NCI-H187 treated with DMSO at 0.1 percent for 48 hours (cell line): Measurements from ENCODE around the gene TP73.

Experiments used
- DNase-seq: peaks from one replicate; lab custom pipeline; 2025; lab: John Stamatoyannopoulos, UW

TP73 gene

DNA sequence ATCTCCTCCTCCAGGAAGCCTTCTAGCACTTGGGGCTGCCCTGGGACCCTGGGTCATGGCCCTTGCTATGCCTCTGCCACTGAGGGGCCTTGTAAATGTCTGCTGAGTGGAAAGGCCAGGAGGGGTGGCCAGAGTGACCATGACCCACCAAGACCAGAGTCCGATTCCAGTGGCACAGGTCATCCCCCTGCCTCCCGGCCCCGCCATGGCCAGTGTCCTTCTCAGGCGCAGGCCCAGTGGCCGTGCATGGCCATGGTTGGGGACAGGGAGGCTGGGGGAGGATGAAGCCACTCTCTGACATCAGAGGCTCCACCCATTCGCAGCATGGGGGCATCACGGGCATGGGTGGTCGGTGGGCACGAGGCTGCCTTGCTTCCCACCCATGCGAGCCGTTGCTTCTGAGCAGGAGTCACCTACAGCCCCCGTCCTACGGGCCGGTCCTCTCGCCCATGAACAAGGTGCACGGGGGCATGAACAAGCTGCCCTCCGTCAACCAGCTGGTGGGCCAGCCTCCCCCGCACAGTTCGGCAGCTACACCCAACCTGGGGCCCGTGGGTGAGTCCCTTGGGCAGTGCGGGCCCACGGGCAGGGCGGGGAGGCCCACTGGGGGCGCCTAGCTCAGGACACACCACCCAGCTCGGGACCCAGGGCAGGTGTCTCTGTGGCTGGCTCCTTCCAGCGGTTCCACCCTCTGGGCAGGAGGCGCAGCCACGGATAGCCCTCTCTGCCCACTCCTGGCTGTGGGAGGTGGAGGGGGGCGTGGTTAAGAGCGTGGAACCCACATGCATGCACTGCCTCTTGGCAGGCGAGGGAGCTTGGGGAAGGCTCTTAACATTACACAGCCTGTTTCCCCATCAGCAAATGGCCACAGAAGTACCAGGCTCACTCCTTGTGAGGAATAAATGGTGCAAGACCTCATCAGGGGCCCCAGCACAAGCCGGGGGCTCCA is 77.6 kb downstream of the TP73 start:
- no peak for DNase-seq

GRCh38 chr1:3730543-3731247 is 78.4 kb downstream of the TP73 start:
- no peak for DNase-seq

DNA sequence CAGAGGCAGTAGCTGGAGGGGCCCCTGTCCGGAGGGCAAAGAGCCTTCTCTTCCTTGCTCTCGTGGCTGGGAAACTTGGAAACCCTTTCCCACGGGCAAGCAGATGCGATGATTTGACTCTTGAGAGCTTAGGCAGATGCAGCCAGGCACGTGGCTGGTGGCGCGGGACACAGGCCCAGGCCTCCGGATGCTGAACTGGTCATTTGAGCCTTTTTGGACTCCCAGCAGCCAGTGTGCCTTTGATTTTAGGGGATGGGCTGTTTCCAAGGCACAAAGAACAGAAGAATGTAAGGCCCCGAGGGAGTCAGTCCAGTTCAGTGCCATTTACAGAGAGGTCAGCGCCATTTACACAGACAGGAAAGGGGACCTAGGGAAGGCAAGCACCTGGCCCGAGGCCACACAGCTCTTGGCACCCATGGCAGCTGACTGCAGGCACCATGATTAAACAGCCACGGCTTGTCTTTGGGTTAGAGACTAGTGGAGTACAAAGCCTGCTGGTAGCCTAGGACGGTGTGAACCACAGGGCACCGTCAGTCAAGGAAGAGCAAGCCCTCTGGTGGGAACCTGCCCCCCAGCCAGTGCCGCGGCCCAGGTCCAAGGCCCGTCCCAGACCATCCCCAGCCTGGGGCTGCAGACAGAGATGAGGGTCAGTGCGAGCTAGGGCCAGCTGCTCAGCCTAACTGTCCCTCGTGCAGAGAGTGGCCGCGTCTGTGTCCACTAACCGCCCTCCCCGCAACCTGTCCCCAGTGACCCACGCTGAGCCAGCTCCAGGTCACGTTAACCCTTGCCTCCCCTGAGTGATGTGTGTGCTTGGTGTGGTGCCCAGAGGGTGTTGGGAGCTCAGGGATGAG is 79.5 kb downstream of the TP73 start:
- no peak for DNase-seq

DNA sequence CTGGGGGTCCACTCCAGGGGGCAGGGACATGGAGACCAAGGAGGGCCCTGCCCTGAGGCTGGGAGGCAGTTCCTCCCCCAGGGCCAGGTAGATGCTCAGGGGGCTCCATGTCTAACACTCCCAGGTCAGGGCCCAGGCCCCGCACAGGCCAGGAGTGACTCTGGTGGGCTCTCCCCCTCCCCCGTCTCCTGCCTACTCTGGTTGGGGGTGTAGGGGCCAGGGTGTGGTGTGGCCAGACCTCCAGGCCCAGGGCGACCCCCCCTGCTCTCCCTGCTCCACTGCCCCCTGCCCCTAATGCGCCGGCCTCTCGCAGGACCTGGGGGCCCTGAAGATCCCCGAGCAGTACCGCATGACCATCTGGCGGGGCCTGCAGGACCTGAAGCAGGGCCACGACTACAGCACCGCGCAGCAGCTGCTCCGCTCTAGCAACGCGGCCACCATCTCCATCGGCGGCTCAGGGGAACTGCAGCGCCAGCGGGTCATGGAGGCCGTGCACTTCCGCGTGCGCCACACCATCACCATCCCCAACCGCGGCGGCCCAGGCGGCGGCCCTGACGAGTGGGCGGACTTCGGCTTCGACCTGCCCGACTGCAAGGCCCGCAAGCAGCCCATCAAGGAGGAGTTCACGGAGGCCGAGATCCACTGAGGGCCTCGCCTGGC is 80.2 kb downstream of the TP73 start:
- DNase-seq, result no peak

DNA sequence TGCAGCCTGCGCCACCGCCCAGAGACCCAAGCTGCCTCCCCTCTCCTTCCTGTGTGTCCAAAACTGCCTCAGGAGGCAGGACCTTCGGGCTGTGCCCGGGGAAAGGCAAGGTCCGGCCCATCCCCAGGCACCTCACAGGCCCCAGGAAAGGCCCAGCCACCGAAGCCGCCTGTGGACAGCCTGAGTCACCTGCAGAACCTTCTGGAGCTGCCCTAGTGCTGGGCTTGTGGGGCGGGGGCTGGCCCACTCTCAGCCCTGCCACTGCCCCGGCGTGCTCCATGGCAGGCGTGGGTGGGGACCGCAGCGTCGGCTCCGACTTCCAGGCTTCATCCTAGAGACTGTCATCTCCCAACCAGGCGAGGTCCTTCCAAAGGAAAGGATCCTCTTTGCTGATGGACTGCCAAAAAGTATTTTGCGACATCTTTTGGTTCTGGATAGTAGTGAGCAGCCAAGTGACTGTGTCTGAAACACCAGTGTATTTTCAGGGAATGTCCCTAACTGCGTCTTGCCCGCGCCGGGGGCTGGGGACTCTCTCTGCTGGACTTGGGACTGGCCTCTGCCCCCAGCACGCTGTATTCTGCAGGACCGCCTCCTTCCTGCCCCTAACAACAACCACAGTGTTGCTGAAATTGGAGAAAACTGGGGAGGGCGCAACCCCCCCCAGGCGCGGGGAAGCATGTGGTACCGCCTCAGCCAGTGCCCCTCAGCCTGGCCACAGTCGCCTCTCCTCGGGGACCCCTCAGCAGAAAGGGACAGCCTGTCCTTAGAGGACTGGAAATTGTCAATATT is 81.0 kb downstream of the TP73 start:
- DNase-seq, result no peak

GRCh38 chr1:3733883-3734589 is 81.7 kb downstream of the TP73 start:
- DNase-seq, result no peak

DNA sequence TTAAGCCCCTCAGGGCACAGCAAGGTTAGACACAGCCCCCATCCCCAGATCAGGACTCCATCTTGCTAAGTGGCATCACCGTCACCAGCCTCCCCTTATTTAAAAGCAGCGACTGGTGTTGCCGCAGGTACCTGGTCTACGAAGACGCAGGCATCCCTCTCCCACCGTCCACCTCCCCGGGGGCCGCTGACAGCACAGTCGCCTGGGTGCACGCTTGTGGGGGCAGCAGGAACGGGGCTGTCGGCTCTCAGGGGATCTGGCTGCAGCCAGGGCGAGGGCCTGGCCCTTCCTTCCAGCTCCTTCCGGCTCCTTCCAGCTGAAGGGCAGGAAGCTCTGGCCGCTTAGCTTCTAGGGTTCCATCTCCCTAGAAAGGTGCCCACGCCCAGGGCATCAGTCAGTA is 82.3 kb downstream of the TP73 start:
- no peak for DNase-seq

- DNase-seq, result no peak
These were observed 82.8 kb downstream of the TP73 start for GRCh38 chr1:3735027-3735681.

- DNase-seq, result no peak
These were observed 83.4 kb downstream of the TP73 start for GRCh38 chr1:3735688-3736087.

- DNase-seq, result no peak
These were observed 83.8 kb downstream of the TP73 start for GRCh38 chr1:3736131-3736561.

DNA sequence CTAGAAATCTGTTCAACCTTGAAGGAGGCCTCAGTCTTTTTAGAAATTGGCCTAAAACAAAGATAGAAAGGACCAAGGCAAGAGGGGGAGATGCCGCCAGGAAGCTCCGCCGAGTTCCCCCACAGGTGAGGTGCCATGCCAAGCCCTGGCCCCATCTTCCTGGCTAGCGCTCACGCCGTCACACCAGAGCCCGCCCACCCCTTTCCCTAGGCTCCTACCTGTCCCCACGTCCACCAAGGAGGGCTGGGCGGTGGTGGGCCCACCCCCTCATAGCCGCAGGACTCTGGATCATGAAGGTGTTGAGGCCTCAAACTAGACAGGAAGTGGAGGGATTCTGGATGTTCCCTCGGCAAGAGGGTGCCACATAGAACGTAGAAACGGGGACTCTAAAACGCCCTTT is 84.4 kb downstream of the TP73 start:
- DNase-seq, result no peak

GRCh38 chr1:3738943-3739342 is 86.6 kb downstream of the TP73 start:
- no peak for DNase-seq

DNA sequence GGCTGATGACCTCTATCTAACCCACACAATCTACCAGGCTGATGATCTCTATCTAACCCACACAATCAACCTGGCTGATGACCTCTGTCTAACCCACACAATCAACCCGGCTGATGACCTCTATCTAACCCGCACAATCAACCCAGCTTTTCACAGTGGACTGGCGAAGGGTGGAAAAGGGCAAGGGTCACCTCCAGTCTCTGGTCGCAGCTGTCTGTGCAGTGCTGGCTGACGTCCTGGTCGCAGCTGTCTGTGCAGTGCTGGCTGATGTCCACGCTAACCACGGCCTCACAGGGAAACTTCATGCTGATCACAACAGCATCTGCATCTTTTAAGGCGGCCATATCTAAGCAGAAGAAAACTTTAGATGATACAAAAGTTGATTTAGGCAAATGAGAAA is 87.7 kb downstream of the TP73 start:
- DNase-seq, result no peak

- DNase-seq, result no peak
These were observed 88.4 kb downstream of the TP73 start for GRCh38 chr1:3740752-3741151.

- no peak for DNase-seq
These were observed 89.5 kb downstream of the TP73 start for GRCh38 chr1:3741566-3742438.

DNA sequence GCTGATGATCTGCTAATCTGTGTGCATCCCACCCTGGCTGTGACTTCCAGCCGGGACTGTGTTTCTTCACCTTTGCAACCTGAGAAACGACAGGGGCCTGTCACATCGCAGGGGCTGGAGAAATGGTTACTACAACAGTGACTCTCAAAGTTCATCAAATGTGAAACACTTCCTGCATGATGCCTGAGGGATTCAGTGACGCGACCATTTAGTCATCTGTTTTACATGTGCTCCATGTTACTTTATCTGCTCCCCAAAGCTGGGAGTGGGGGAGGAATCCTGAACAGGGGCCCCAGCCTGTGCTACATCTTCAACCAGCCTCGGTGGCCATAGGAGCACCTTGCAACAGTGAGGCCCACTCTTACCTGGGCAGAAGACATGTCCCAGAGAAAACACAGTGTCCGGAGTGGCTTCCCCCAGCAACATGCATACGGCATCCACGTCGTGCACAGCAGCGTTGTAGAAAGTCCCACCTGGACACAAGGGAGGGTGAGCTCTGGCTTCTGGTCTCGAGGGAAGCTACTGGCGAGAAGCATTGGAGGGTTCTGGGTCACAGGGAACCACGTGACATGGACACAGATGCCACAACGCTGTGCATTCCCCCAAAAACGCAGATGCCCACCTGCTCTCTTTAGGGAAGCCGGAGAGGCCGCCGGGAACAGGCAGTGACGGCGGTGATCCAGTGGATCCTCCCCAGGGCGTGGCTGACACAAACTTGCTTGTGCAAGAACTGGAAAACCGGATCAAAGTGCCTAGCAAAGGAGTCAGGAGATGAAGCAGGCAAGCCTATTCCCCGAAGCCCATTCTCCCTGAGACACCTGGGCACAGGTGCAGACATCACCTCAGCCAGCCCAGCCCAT is 90.4 kb downstream of the TP73 start:
- no peak for DNase-seq

GRCh38 chr1:3743421-3743820 is 91.1 kb downstream of the TP73 start:
- DNase-seq, result no peak

DNA sequence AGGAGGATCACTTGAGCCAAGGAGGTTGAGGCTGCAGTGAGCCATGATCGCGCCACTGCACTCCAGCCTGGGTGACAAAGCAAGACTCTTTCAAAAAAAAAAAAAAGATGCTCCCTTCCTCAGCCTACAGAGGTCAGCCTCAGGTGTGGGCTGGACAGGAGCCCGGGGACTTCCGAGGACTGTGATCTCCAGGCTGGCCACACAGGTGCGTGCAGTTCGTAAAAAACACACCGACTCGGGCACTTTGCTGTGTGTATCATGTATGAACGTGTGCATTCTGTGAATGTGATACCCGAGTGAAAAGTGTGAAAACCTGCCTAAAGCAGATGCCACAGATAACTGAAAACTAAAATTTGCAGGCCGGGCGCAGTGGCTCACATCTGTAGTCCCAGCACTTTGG is 91.5 kb downstream of the TP73 start:
- no peak for DNase-seq
